Measurements from ENCODE around the gene ZNRF1.
"Not testable (repeated sequence)": the region's sequence is repeated elsewhere in the genome, so short reads cannot be mapped to it uniquely, and the experiment has no call there.

ZNRF1 gene

DNA sequence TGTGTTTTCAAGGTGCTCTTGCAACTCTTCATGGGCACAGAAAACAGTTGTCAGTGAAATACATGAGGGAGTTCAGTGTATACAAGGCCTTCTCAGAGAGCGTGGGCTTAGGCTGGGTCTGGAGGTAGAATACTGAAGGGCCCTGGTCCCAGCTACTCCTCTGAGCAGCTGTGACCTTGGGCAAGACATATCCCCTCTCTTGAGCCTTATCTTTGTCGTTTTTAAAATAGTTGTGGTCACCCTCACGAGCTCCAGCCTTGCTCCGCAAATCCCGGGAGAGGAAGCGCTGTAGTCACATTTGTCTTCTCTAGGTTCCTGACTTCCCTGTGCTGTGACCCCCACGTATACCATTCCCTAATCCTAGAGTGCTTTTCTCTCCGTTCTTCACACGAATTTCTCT is 3.6 kb downstream of the ZNRF1 start:
- DNase-seq, result no peak

- no peak for DNase-seq
Observed at GRCh38 chr16:75003931-75004330, 5.1 kb downstream of the ZNRF1 start.

DNA sequence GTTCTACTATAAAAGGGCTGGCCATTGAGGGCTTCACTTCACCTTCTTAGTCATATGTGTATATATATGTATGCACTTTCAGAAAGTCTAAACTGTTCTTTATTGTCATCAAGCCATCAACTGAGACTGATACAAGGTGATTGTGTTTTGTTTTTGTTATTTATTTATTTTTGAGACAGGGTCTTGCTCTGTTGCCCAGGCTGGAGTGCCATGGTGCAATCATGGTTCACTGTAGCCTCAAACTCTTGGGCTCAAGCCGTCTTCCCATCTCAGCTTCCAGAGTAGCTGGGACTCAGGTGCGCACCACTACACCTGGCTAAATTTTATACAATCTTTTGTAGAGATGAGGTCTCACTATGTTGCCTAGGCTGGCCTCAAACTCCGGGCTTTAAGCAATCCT is 5.6 kb downstream of the ZNRF1 start:
- no peak for DNase-seq

GRCh38 chr16:75005697-75006096 is 6.9 kb downstream of the ZNRF1 start:
- no peak for DNase-seq

DNA sequence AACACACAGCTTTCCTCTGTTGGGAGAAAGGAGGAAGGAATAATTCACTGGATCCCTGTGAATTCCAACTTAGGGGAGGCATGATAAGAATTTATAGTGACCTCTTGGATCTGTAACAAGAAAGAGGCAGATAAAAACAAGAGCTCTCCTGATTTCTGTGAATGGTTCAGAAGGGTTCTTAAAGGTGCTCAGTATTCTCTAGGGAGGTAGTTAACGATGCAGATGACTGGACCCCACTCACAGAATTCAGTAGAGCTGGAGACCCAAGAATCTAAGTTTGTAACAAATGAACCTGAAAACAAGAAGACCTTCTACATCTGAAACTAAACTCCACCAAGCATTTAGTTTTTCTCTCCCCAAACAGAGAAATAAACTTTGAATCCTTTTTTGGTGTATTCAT is 8.6 kb downstream of the ZNRF1 start:
- DNase-seq, result no peak

GRCh38 chr16:75010427-75010826 is 11.6 kb downstream of the ZNRF1 start:
- DNase-seq, result no peak

DNA sequence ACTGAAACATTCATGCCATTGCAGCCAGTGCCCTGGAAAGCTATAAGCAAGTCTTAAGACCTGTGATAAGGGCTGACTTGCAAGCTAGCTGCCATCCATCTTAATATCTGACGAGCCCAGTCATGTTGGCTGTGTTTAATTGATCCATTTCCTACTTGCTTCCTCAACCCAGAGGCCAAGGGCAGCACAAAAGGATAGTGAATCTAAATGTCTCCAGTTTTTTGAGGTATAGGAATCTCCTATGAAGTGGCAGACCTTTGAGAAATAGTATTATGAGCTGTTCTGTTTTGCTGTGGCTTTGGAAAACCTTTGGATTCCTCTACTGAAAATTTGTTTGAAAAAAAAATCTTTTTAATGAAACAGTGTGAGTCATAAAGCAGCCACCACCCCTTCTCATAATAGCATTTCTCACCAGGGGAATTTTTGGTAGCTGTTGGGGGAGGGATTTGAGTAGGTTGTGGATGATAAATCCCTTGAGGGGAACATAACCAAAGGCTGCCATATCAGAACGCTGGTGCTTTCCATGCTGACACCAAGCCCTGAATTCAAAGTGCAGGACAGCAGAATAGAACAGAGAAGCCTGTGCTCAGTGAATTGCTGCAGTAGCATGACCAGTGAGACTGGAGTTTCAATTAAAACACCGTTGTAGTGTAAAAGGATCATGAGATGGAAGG is 12.9 kb downstream of the ZNRF1 start:
- peak; percentile 91 for DNase-seq

DNA sequence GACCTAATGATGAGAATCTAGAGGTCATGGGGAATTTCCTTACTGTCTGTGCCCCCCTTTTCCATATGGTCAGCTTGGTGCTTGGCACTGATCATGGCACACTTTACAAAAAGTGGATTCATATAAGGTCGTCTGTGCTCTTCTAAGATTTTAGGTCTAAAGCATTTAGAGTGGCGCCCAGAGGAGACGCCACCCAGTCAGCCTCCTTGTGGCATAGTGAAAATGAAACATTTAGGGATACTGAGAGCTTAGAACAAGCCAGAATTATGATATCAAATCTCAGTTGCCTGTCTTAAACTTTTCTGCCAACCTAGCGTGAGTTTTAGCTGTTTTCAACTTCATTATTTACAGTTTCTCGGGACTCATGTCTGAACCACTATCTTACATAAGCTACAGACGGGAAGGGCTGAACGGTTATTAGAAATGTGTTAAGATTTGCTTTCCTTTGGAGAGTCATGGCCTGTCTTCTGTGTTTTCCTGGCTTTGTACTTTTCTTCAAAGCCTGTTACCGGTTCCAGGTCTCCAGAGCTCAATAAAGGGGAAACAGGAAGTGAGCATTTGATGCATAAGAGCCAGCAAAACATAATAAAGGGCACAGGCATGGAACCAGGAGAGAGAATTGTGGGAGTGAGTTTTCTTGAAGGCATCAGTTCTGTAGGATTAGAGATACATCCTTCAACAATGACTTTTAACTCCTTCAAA is 13.7 kb downstream of the ZNRF1 start:
- DNase-seq, result no peak

- not testable (repeated sequence) for DNase-seq
Observed at GRCh38 chr16:75013123-75013522, 14.3 kb downstream of the ZNRF1 start.

GRCh38 chr16:75014318-75014717 is 15.5 kb downstream of the ZNRF1 start:
- no peak for DNase-seq

- not testable (repeated sequence) for DNase-seq
Observed at GRCh38 chr16:75016451-75017081, 17.7 kb downstream of the ZNRF1 start.

- DNase-seq, result no peak
Observed at GRCh38 chr16:75017670-75018525, 19.1 kb downstream of the ZNRF1 start.

GRCh38 chr16:75019007-75019406 is 20.2 kb downstream of the ZNRF1 start:
- peak; percentile 28 for DNase-seq

- DNase-seq, result no peak
Observed at GRCh38 chr16:75019586-75019985, 20.8 kb downstream of the ZNRF1 start.

GRCh38 chr16:75021410-75021809 is 22.6 kb downstream of the ZNRF1 start:
- no peak for DNase-seq

GRCh38 chr16:75022567-75022966 is 23.7 kb downstream of the ZNRF1 start:
- no peak for DNase-seq

GRCh38 chr16:75023009-75023408 is 24.2 kb downstream of the ZNRF1 start:
- peak; percentile 50 for DNase-seq

- DNase-seq, result no peak
Observed at GRCh38 chr16:75024182-75024581, 25.4 kb downstream of the ZNRF1 start.

DNA sequence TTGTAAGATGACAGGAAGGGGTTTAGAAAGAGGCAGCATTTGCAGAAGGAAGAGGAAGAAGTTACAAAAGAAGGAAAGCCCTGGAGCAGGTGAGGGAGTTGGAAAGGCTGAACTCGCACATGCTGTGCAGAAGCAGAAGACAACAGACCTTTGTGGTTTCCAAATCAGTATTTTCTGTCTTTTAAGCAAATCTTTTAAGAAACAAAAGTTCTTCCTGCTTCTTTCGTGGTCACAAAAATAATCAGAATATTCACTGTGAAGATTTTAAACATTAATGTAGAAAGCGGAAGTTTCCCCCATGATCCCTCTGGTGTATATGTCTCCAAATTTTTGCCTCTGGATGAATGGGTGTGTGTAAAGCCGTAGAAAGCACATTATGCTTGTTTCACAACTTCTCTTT is 25.8 kb downstream of the ZNRF1 start:
- no peak for DNase-seq

DNA sequence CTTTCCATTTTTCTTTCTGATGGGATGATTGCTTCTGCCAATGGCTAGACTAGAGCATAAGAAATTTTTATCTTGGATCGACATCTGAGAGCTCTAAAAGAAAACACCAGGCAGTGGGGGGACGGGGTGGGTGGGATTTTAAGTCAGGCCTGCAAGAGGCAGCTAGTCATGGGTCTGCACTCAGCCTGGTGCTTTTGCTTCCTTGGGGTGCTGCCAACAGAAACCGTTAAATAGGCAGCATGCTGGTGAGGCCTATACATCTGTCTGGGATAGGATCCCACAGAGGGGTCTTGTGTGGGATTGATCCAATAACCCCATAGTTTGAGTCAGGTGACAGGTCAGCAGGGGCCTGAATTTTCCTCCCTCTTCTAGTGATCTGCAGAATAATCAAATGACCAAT is 26.9 kb downstream of the ZNRF1 start:
- peak; percentile 51 for DNase-seq

GRCh38 chr16:75026239-75026891 is 27.5 kb downstream of the ZNRF1 start:
- peak; percentile 85 for DNase-seq

DNA sequence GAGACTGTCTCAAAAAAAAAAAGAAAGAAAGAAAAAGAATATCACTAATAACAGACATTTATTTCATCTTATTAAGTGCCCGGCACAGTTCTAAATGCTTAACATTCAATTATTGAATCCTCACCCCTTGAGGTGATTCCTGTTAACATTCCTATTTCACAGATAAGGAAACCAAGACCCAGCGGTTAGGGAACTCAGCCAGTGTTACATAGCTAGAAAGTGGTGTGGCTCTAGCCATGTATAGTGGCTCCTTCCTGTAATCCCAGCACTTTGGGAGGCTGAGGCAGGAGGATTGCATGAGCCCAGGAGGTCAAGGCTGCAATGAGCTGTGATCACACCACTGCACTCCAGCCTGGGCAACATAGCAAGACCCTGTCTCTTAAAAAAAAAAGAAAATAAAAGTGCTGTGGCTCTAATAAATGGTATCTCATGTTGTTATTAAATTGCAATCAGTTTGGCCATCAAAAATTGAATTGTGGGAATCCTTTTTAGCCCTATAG is 28.1 kb downstream of the ZNRF1 start:
- DNase-seq, result no peak
